Lower leg skin (tissue), 3 donors: ENCODE data around the gene MYH15.

Experiments
- POLR2A ChIP-seq, 2 donors: fragments of 450-650 bp; IDR thresholded peaks; one replicate each; pipeline ENCODE4 v1.6.1; 2016 to 2017; ENCODE audit warnings: antibody characterized with exemption in 2 of 2, mild to moderate bottlenecking in 1 of 2, moderate library complexity in 1 of 2
- TF ChIP-seq, protein P1 (sequence below), 3 donors: fragments of 450-650 bp; IDR thresholded peaks; one replicate each; pipeline ENCODE4 v1.5.1; 2016; ENCODE audit warnings: antibody characterized with exemption in 3 of 3, mild to moderate bottlenecking in 3 of 3, moderate library complexity in 2 of 3

DNA sequence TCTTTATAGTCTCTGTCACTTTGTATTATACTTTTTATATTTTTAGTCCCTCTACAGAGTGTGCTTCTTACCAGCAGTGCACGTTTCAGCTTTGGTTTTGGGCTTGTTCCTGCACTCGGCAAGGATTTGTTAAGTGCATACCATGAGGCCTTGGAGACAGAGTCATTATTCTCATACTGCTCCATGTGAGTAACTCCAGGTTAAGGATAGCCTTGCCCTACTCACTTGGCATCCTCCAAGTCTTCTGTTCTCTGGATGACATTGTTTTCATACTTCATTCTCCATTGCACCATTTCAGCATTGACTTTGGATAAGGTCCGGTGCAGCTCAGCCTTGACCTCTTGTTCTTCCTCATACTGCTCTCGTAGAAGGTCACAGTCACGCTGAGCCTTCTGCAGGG, 96.4 kb downstream of the MYH15 start:
- TF ChIP-seq, protein P1, sequence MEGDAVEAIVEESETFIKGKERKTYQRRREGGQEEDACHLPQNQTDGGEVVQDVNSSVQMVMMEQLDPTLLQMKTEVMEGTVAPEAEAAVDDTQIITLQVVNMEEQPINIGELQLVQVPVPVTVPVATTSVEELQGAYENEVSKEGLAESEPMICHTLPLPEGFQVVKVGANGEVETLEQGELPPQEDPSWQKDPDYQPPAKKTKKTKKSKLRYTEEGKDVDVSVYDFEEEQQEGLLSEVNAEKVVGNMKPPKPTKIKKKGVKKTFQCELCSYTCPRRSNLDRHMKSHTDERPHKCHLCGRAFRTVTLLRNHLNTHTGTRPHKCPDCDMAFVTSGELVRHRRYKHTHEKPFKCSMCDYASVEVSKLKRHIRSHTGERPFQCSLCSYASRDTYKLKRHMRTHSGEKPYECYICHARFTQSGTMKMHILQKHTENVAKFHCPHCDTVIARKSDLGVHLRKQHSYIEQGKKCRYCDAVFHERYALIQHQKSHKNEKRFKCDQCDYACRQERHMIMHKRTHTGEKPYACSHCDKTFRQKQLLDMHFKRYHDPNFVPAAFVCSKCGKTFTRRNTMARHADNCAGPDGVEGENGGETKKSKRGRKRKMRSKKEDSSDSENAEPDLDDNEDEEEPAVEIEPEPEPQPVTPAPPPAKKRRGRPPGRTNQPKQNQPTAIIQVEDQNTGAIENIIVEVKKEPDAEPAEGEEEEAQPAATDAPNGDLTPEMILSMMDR (IDR thresholded peaks at IDR 0.05) = no peak
- TF ChIP-seq POLR2A (IDR thresholded peaks at IDR 0.05) = no peak
